IPS-15b (cell line): Measurements from ENCODE around the gene GPR101.

ENCODE experiments used
- H3K27me3 ChIP-seq: one replicate; pipeline ENCODE4 v1.6.1; 2013; ENCODE audit warnings: low read length; ENCODE audit not compliant: control insufficient read depth, insufficient read depth
- H3K36me3 ChIP-seq: one replicate; pipeline ENCODE4 v1.6.1; 2013; ENCODE audit warnings: low read length; ENCODE audit not compliant: control insufficient read depth, insufficient read depth
- H3K4me1 ChIP-seq: one replicate; pipeline ENCODE4 v1.6.1; 2013; ENCODE audit warnings: mild to moderate bottlenecking, low read length; ENCODE audit not compliant: control insufficient read depth, insufficient read depth
- H3K4me3 ChIP-seq: one replicate; pipeline ENCODE4 v1.5.1; 2013; ENCODE audit warnings: low read depth, low read length
- H3K9ac ChIP-seq: one replicate; pipeline ENCODE4 v1.6.1; 2013; ENCODE audit warnings: low read depth, mild to moderate bottlenecking, low read length
- H3K9me3 ChIP-seq: one replicate; pipeline ENCODE4 v1.6.1; 2013; ENCODE audit warnings: mild to moderate bottlenecking, low read length; ENCODE audit not compliant: control insufficient read depth, insufficient read depth

Gene GPR101

GRCh38 chrX:137033774-137034507 is at the start of gene GPR101:
Gene GPR101 (minus strand): TSS chrX:137033995. CDS start chrX:137031674, 2,321 bp downstream.
- peaks cover 89% of the 10 kb centered on the region for H3K27me3 ChIP-seq
- peak within 1 kb of the TSS; percentile 24 for H3K4me3 ChIP-seq
- H3K4me1 ChIP-seq, result no peaks in the 10 kb centered on the region
- H3K9me3 ChIP-seq, result no peaks in the 10 kb centered on the region
- no peaks in the 10 kb centered on the region for H3K36me3 ChIP-seq
- no peak within 1 kb of the TSS for H3K9ac ChIP-seq

GRCh38 chrX:137081239-137081638 is 47.4 kb upstream of the GPR101 start:
- Histone ChIP-seq H3K9ac (no peak overlapping the region), H3K36me3 (no peaks in the 10 kb centered on the region), H3K4me1 (no peaks in the 10 kb centered on the region)

GRCh38 chrX:137072396-137072795 is 38.6 kb upstream of the GPR101 start:
- no peaks in the 10 kb centered on the region for H3K9me3 ChIP-seq
- H3K36me3 ChIP-seq, result no peaks in the 10 kb centered on the region
- H3K4me3 ChIP-seq, result no peak overlapping the region
- no peak overlapping the region for H3K9ac ChIP-seq
- no peaks in the 10 kb centered on the region for H3K27me3 ChIP-seq
- no peaks in the 10 kb centered on the region for H3K4me1 ChIP-seq

More at GRCh38 chrX:137081239-137081638, 47.4 kb upstream of the GPR101 start:
- Histone ChIP-seq H3K9me3 (peaks cover 3% of the 10 kb centered on the region), H3K4me3 (no peak overlapping the region), H3K27me3 (no peaks in the 10 kb centered on the region)

GRCh38 chrX:137071596-137071995 is 37.8 kb upstream of the GPR101 start:
- H3K9me3 ChIP-seq, result no peaks in the 10 kb centered on the region
- no peaks in the 10 kb centered on the region for H3K36me3 ChIP-seq
- H3K27me3 ChIP-seq, result no peaks in the 10 kb centered on the region
- no peaks in the 10 kb centered on the region for H3K4me1 ChIP-seq
- no peak overlapping the region for H3K4me3 ChIP-seq
- no peak overlapping the region for H3K9ac ChIP-seq

GRCh38 chrX:137067147-137067546 is 33.4 kb upstream of the GPR101 start:
- no peaks in the 10 kb centered on the region for H3K36me3 ChIP-seq
- no peaks in the 10 kb centered on the region for H3K27me3 ChIP-seq
- H3K9ac ChIP-seq, result no peak overlapping the region
- H3K4me1 ChIP-seq, result no peaks in the 10 kb centered on the region
- H3K9me3 ChIP-seq, result no peaks in the 10 kb centered on the region
- no peak overlapping the region for H3K4me3 ChIP-seq

- Histone ChIP-seq H3K27me3 (no peaks in the 10 kb centered on the region), H3K36me3 (no peaks in the 10 kb centered on the region), H3K9me3 (no peaks in the 10 kb centered on the region), H3K9ac (no peak overlapping the region), H3K4me3 (no peak overlapping the region), H3K4me1 (no peaks in the 10 kb centered on the region)
Observed at GRCh38 chrX:137062915-137063617, 29.3 kb upstream of the GPR101 start.

GRCh38 chrX:137058339-137059127 is 24.7 kb upstream of the GPR101 start:
- peaks cover 26% of the 10 kb centered on the region for H3K27me3 ChIP-seq
- H3K36me3 ChIP-seq, result no peaks in the 10 kb centered on the region
- no peak overlapping the region for H3K4me3 ChIP-seq
- H3K4me1 ChIP-seq, result no peaks in the 10 kb centered on the region
- no peak overlapping the region for H3K9ac ChIP-seq
- no peaks in the 10 kb centered on the region for H3K9me3 ChIP-seq

GRCh38 chrX:137052643-137053235 is 18.9 kb upstream of the GPR101 start:
- Histone ChIP-seq H3K9ac (no peak overlapping the region), H3K27me3 (peaks cover 62% of the 10 kb centered on the region), H3K4me3 (peak overlapping the region; percentile 55), H3K4me1 (no peaks in the 10 kb centered on the region), H3K9me3 (no peaks in the 10 kb centered on the region), H3K36me3 (no peaks in the 10 kb centered on the region)

- Histone ChIP-seq H3K4me3 (peak overlapping the region; percentile 58), H3K9ac (no peak overlapping the region), H3K9me3 (no peaks in the 10 kb centered on the region), H3K36me3 (no peaks in the 10 kb centered on the region), H3K27me3 (peaks cover 62% of the 10 kb centered on the region), H3K4me1 (no peaks in the 10 kb centered on the region)
Observed at GRCh38 chrX:137051978-137052642, 18.3 kb upstream of the GPR101 start.

GRCh38 chrX:137044893-137045292 is 11.1 kb upstream of the GPR101 start:
- no peaks in the 10 kb centered on the region for H3K4me1 ChIP-seq
- no peak overlapping the region for H3K4me3 ChIP-seq
- no peak overlapping the region for H3K9ac ChIP-seq
- peaks cover 5% of the 10 kb centered on the region for H3K27me3 ChIP-seq
- H3K9me3 ChIP-seq, result no peaks in the 10 kb centered on the region
- no peaks in the 10 kb centered on the region for H3K36me3 ChIP-seq

GRCh38 chrX:137043736-137044135 is 9.9 kb upstream of the GPR101 start:
- Histone ChIP-seq H3K27me3 (no peaks in the 10 kb centered on the region), H3K9me3 (no peaks in the 10 kb centered on the region), H3K4me3 (no peak overlapping the region), H3K9ac (no peak overlapping the region), H3K4me1 (no peaks in the 10 kb centered on the region), H3K36me3 (no peaks in the 10 kb centered on the region)
